Endothelial cell (in vitro differentiated cells): ENCODE measurements around the gene LAMB1. TPM values are rescaled to one million over a fixed set of nuclear protein-coding genes. Genes with fewer than 3 reads are reported as not detected.

Experiments
- DNase-seq: peaks from one replicate; pipeline ENCODE4 v3.0.0; 2021; ENCODE audit warnings: low spot score
- H3K27ac Mint-ChIP-seq: one replicate; pipeline ENCODE4 v1.8.0; 2021; ENCODE audit warnings: mixed read lengths, inconsistent platforms; ENCODE audit not compliant: unreplicated experiment
- H3K27me3 Mint-ChIP-seq: one replicate; pipeline ENCODE4 v1.8.0; 2021; ENCODE audit warnings: mild to moderate bottlenecking, moderate library complexity, mixed read lengths, inconsistent platforms; ENCODE audit not compliant: unreplicated experiment
- H3K36me3 Mint-ChIP-seq: one replicate; pipeline ENCODE4 v1.8.0; 2021; ENCODE audit warnings: mild to moderate bottlenecking, low read depth, mixed read lengths, inconsistent platforms; ENCODE audit not compliant: unreplicated experiment
- H3K4me1 Mint-ChIP-seq: one replicate; pipeline ENCODE4 v1.8.0; 2021; ENCODE audit warnings: mild to moderate bottlenecking, mixed read lengths, inconsistent platforms; ENCODE audit not compliant: unreplicated experiment
- H3K4me3 Mint-ChIP-seq: one replicate; pipeline ENCODE4 v1.8.0; 2021; ENCODE audit warnings: mild to moderate bottlenecking, mixed read lengths, inconsistent platforms; ENCODE audit not compliant: unreplicated experiment
- H3K9me3 Mint-ChIP-seq: one replicate; pipeline ENCODE4 v1.8.0; 2021; ENCODE audit warnings: mixed read lengths, inconsistent platforms; ENCODE audit not compliant: unreplicated experiment
- total RNA-seq: library from RNA; stranded (reverse); fragmentation: NEBNext Ultra II Directional; extraction: Animal tissue kit (Norgen Biotek cat#: 25700); gene quantifications from one replicate; pipeline ENCODE4 v1.2.1, GENCODE V29; 2021; ENCODE audit not compliant: unreplicated experiment
- TF ChIP-seq, protein P1 (sequence below): fragments of 200-600 bp; sonication (generic); IDR thresholded peaks from one replicate; pipeline ENCODE4 v1.5.0; 2021; ENCODE audit warnings: antibody characterized with exemption; ENCODE audit not compliant: unreplicated experiment

The LAMB1 gene
- total RNA-seq, 1 donor from 2014 or later = 453 TPM

DNA sequence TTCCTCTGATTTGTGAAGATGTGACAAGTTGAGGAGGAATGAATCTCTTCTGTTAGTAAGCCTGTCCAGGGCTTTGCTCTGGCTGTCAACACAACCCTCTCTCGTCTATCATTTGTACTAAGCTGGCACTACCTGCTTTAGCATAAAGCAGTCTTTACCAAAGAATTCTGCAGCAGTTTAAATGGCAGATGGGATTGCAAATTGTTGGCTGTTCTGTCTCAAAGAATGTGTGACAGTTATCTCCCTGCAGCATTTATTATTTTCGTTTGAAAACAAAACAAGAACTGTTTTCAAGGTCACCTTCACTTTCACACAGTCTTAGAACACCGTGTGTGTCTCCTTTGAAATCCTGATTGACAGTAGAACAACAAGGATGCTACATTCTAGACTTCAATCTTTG, 4.8 kb upstream of the LAMB1 start:
- H3K4me3 Mint-ChIP-seq = no peak overlapping the region
- no peak for DNase-seq
- H3K9me3 Mint-ChIP-seq = no peaks in the 10 kb centered on the region
- TF ChIP-seq, protein P1, sequence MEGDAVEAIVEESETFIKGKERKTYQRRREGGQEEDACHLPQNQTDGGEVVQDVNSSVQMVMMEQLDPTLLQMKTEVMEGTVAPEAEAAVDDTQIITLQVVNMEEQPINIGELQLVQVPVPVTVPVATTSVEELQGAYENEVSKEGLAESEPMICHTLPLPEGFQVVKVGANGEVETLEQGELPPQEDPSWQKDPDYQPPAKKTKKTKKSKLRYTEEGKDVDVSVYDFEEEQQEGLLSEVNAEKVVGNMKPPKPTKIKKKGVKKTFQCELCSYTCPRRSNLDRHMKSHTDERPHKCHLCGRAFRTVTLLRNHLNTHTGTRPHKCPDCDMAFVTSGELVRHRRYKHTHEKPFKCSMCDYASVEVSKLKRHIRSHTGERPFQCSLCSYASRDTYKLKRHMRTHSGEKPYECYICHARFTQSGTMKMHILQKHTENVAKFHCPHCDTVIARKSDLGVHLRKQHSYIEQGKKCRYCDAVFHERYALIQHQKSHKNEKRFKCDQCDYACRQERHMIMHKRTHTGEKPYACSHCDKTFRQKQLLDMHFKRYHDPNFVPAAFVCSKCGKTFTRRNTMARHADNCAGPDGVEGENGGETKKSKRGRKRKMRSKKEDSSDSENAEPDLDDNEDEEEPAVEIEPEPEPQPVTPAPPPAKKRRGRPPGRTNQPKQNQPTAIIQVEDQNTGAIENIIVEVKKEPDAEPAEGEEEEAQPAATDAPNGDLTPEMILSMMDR = no peak
- peaks cover 9% of the 10 kb centered on the region for H3K27me3 Mint-ChIP-seq
- H3K4me1 Mint-ChIP-seq = peaks cover 20% of the 10 kb centered on the region
- peaks cover 4% of the 10 kb centered on the region for H3K36me3 Mint-ChIP-seq
- no peak overlapping the region for H3K27ac Mint-ChIP-seq

DNA sequence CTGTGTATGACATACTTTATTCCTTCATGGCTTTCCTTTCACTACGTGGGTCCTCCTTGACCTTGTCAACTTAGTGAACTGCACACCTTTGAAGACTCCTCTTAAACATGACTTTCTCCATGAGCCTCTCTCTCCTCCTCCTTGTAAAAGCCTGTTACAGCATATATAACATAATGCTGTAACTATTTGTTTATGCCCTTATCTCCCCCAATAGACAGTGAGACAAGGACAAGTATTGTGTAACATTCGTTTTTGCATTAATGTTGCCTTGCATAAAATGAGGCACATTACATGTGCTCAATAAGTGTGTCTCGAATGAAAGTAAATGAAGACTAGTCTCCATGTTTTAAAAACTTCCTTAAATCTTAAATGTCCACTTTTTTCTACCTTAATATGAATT, 4.3 kb upstream of the LAMB1 start:
- H3K27me3 Mint-ChIP-seq = peaks cover 9% of the 10 kb centered on the region
- H3K36me3 Mint-ChIP-seq = peaks cover 4% of the 10 kb centered on the region
- TF ChIP-seq, protein P1 = no peak
- H3K9me3 Mint-ChIP-seq = no peaks in the 10 kb centered on the region
- no peak for DNase-seq
- no peak overlapping the region for H3K27ac Mint-ChIP-seq
- peaks cover 20% of the 10 kb centered on the region for H3K4me1 Mint-ChIP-seq
- no peak overlapping the region for H3K4me3 Mint-ChIP-seq

DNA sequence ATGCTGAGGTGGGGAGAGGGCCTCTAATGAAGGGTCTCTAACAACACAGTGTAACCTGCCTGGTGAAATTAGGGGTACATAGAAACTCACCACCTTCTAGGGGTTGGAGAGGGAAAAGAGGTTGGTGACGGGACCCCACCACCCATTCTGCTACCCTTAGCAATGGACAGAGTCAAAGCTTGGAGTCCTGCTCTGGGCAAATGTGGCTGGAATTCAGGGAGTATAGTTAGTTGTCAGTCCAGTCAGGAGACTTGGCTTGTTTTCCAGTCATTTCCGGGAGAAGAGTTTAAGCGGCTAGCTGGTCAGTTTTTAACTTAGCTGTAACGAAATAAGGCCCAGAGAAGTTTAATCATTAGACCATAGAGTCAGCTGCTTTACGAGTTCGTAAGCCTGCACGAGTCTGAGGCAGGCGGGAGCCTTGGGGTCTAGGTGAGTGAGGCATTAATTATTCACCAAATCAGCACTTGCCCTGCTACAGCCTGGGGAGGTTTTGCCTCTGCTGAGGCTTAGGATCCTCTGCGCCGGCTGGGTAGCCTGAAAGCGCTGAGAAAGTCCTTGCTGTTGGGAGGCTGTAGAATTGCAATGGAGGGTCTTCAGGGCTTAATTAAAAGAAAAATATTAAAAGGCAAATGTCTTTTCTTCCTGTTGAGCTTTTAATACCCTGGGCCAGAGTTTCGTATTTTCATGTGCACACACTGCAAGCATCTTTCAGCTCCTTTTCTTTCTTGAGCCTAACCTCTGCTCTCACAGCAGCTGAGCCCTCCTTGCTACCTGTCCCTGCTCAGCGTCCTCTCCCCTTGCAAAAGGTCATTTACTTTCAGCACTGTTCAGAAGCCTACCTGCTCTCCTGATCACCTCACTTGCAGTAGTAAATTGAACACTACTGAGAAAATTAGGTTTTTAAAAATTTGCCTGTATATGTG, 1.5 kb upstream of the LAMB1 start:
- H3K4me3 Mint-ChIP-seq = peak overlapping the region; percentile 89

DNA sequence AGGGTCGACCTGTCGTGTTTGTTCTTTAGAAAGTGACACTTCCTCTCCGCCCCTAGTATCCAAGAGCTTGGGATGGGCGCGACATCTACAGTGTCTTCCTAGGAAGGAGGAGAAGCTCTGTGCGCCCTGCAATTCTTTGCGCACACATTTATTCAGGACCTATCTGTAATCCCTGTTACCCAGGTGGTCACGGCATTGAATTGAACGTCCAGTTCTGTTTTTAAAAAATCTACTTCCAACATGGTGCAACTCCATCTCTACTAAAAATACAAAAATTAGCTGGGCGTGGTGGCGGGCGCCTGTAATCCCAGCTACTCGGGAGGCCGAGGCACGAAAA, 606 bp upstream of the LAMB1 start:
- Mint-ChIP-seq H3K9me3 (no peaks in the 10 kb centered on the region), H3K4me1 (peaks cover 39% of the 10 kb centered on the region), H3K36me3 (peaks cover 6% of the 10 kb centered on the region), H3K4me3 (peak overlapping the region; percentile 89), H3K27me3 (peaks cover 17% of the 10 kb centered on the region), H3K27ac (peak overlapping the region; percentile 26)
- DNase-seq = no peak
- TF ChIP-seq, protein P1 = no peak

More for the DNA sequence above, 1.5 kb upstream of the LAMB1 start:
- DNase-seq = no peak
- H3K27me3 Mint-ChIP-seq = peaks cover 17% of the 10 kb centered on the region
- TF ChIP-seq, protein P1 = no peak
- H3K27ac Mint-ChIP-seq = peak overlapping the region; percentile 26
- H3K36me3 Mint-ChIP-seq = peaks cover 4% of the 10 kb centered on the region
- H3K4me1 Mint-ChIP-seq = peaks cover 29% of the 10 kb centered on the region
- no peaks in the 10 kb centered on the region for H3K9me3 Mint-ChIP-seq
